HCT116 (cell line): Measurements from ENCODE around the gene MAP3K2. TPM values are rescaled to one million over a fixed set of nuclear protein-coding genes. Genes with fewer than 3 reads are reported as not detected.

Experiments used
- ATAC-seq: fragments of 200-7000 bp; cut with Tn5 transposase; 2 replicates; pipeline ENCODE4 v1.9.1; 2020; ENCODE audit warnings: mild to moderate bottlenecking, moderate library complexity
- BruUV-seq: library from RNA; stranded (reverse); fragments of 400-500 nt; replicated peaks from 2 replicates; lab custom pipeline; 2021; lab: Mats Ljungman, UMichigan
- CTCF ChIA-PET: fragments of 300-600 bp; sonication (Branson Sonifier 250); formaldehyde crosslinking; loops from one replicate; lab custom pipeline; 2021; ENCODE audit warnings: antibody characterized with exemption; lab: Charles Lee
- POLR2A ChIA-PET: fragments of 300-600, 350-600 bp; sonication (Branson Sonifier 250); formaldehyde crosslinking; loops from one replicate; lab custom pipeline; 2021; ENCODE audit warnings: antibody characterized with exemption; lab: Charles Lee
- RAD21 ChIA-PET, 2 experiments: fragments of 300-600 bp; sonication (Branson Sonifier 250); formaldehyde crosslinking; loops; one replicate each; lab custom pipeline; 2023; ENCODE audit warnings: low total read pairs in 2 of 2; ENCODE audit not compliant: uncharacterized antibody in 2 of 2, unreplicated experiment in 2 of 2, low non-redundant PET in 1 of 2; lab: Charles Lee
- DNase-seq: peaks from one replicate; pipeline ENCODE4 v3.0.0-alpha.2; 2010; ENCODE audit warnings: low read depth, low spot score
- H2AFZ ChIP-seq: fragments of 200-600 bp; shearing (Covaris generic), sonication (generic); 2 replicates; pipeline ENCODE4 v1.6.1; 2017; ENCODE audit warnings: low read depth, mixed run types, mixed read lengths, antibody characterized with exemption, low read length; ENCODE audit not compliant: poor library complexity, severe bottlenecking
- H3K27ac ChIP-seq: 2 replicates; pipeline ENCODE4 v1.5.1; 2012; ENCODE audit warnings: low read depth, low read length
- H3K27me3 ChIP-seq: fragments of 200-600 bp; sonication (generic); 2 replicates; pipeline ENCODE4 v1.6.1; 2016; ENCODE audit warnings: mixed run types, low read length, mixed read lengths; ENCODE audit not compliant: insufficient read depth
- H3K36me3 ChIP-seq, 2 experiments: fragments of 200-500 bp in 1 of 2; fragments of 200-600 bp in 1 of 2; sonication (Bioruptor generic) in 1 of 2; sonication (generic) in 1 of 2; 2 replicates each; pipeline versions ENCODE4 v1.5.1 to v1.6.1; 2014 to 2016; ENCODE audit warnings: low read length in 2 of 2, inconsistent platforms in 1 of 2, mixed read lengths in 1 of 2, mixed run types in 1 of 2; ENCODE audit not compliant: insufficient read depth in 2 of 2, control insufficient read depth in 1 of 2
- H3K4me1 ChIP-seq, 2 experiments: fragments of 200-600 bp in 1 of 2; sonication (generic) in 1 of 2; 2 replicates each; pipeline versions ENCODE4 v1.5.1 to v1.6.1; 2012 to 2017; ENCODE audit warnings: low read length in 2 of 2, inconsistent platforms in 1 of 2, mild to moderate bottlenecking in 1 of 2, mixed read lengths in 1 of 2, mixed run types in 1 of 2, moderate library complexity in 1 of 2; ENCODE audit not compliant: insufficient read depth in 2 of 2, control insufficient read depth in 1 of 2
- H3K4me2 ChIP-seq: fragments of 200-600 bp; sonication (generic); 2 replicates; pipeline ENCODE4 v1.6.1; 2017; ENCODE audit warnings: mixed run types, low read length, mixed read lengths
- H3K4me3 ChIP-seq, 2 experiments: fragments of 200-600 bp in 1 of 2; sonication (generic) in 1 of 2; replicated peaks in 1 of 2; 2 replicates each; pipeline ENCODE4 v1.5.1; 2011 to 2016; ENCODE audit warnings: low read length in 2 of 2, control low read depth in 1 of 2, low read depth in 1 of 2, mild to moderate bottlenecking in 1 of 2, mixed read lengths in 1 of 2, mixed run types in 1 of 2
- H3K79me2 ChIP-seq: fragments of 200-600 bp; sonication (generic); 2 replicates; pipeline ENCODE4 v1.6.1; 2017; ENCODE audit warnings: mild to moderate bottlenecking, mixed run types, low read length, moderate library complexity, mixed read lengths; ENCODE audit not compliant: insufficient read depth
- H3K9ac ChIP-seq: fragments of 200-600 bp; sonication (generic); 2 replicates; pipeline ENCODE4 v1.6.1; 2016; ENCODE audit warnings: low read length, mixed read lengths
- H3K9me2 ChIP-seq: fragments of 200-600 bp; sonication (generic), shearing (Covaris generic); 2 replicates; pipeline ENCODE4 v1.6.1; 2017; ENCODE audit warnings: mixed run types, mild to moderate bottlenecking, moderate library complexity; ENCODE audit not compliant: insufficient read depth
- H3K9me3 ChIP-seq, 2 experiments: fragments of 200-500 bp in 1 of 2; fragments of 200-600 bp in 1 of 2; sonication (Bioruptor generic) in 1 of 2; sonication (generic) in 1 of 2; 2 replicates each; pipeline ENCODE4 v1.6.1; 2014 to 2017; ENCODE audit warnings: low read length in 2 of 2, mixed read lengths in 2 of 2, inconsistent platforms in 1 of 2, low read depth in 1 of 2, mild to moderate bottlenecking in 1 of 2, mixed run types in 1 of 2, moderate library complexity in 1 of 2; ENCODE audit not compliant: control insufficient read depth in 1 of 2, insufficient read depth in 1 of 2
- H4K20me1 ChIP-seq: fragments of 200-600 bp; sonication (generic), shearing (Covaris generic); 2 replicates; pipeline ENCODE4 v1.6.1; 2017; ENCODE audit warnings: mixed run types, mild to moderate bottlenecking, moderate library complexity; ENCODE audit not compliant: insufficient read depth
- CEBPB ChIP-seq: IDR thresholded peaks from 2 replicates; pipeline ENCODE4 v1.6.1; 2012; ENCODE audit warnings: low read depth
- ELF1 ChIP-seq: IDR thresholded peaks from 2 replicates; pipeline ENCODE4 v1.6.1; 2012; ENCODE audit warnings: low read depth, borderline replicate concordance
- FOSL1 ChIP-seq: IDR thresholded peaks from 2 replicates; pipeline ENCODE4 v1.6.1; 2012; ENCODE audit warnings: low read depth
- POLR2AphosphoS5 ChIP-seq: IDR thresholded peaks from 2 replicates; pipeline ENCODE4 v1.6.1; 2011; ENCODE audit warnings: mild to moderate bottlenecking, low read depth, low read length, moderate library complexity
- RAD21 ChIP-seq: IDR thresholded peaks from 2 replicates; pipeline ENCODE4 v1.6.1; 2012; ENCODE audit warnings: low read depth, mild to moderate bottlenecking
- SP1 ChIP-seq: IDR thresholded peaks from 2 replicates; pipeline ENCODE4 v1.6.1; 2012; ENCODE audit warnings: low read depth
- TCF7L2 ChIP-seq: IDR thresholded peaks from 2 replicates; pipeline ENCODE4 v1.7.0; 2011; ENCODE audit warnings: borderline replicate concordance, inconsistent platforms; ENCODE audit not compliant: insufficient read depth, insufficient read length; ENCODE audit errors: extremely low read depth
- YY1 ChIP-seq: IDR thresholded peaks from 2 replicates; pipeline ENCODE4 v1.6.1; 2011; ENCODE audit warnings: low read length, low read depth, moderate library complexity, mild to moderate bottlenecking; ENCODE audit not compliant: insufficient replicate concordance; ENCODE audit errors: extremely low read depth
- ZFX ChIP-seq: fragments of 450-650 bp; IDR thresholded peaks from 2 replicates; pipeline ENCODE4 v1.6.1; 2017
- intact Hi-C: fragments of 100-400 bp; cut with micrococcal nuclease; formaldehyde crosslinking; loops from 2 replicates; pipeline ENCODE4 v1.10.0; 2022
- total RNA-seq: library from RNA; stranded (reverse); gene quantifications from one replicate; pipeline ENCODE4 v1.2.1, GENCODE V29; 2021; ENCODE audit not compliant: unreplicated experiment
- TF ChIP-seq, protein P1 (sequence below): IDR thresholded peaks from 2 replicates; pipeline ENCODE4 v1.6.1; 2012; ENCODE audit warnings: low read depth
- TF ChIP-seq, protein P2 (sequence below): IDR thresholded peaks from 2 replicates; pipeline ENCODE4 v1.6.1; 2012
- TF ChIP-seq, protein P3 (sequence below), 3 experiments: fragments of 200-600 bp in 1 of 3; sonication (generic) in 1 of 3; IDR thresholded peaks in 2 of 3; conservative IDR thresholded peaks in 1 of 3; 2 replicates each; pipeline ENCODE4 v1.5.1; 2012 to 2017; ENCODE audit warnings: low read depth in 2 of 3, low read length in 2 of 3, antibody characterized with exemption in 1 of 3, borderline replicate concordance in 1 of 3, control low read depth in 1 of 3, mild to moderate bottlenecking in 1 of 3, mixed read lengths in 1 of 3, mixed run types in 1 of 3, moderate library complexity in 1 of 3; ENCODE audit not compliant: insufficient read depth in 1 of 3

MAP3K2 gene
- total RNA-seq, 1 experiment from 2014 or later = 44.5 TPM

DNA sequence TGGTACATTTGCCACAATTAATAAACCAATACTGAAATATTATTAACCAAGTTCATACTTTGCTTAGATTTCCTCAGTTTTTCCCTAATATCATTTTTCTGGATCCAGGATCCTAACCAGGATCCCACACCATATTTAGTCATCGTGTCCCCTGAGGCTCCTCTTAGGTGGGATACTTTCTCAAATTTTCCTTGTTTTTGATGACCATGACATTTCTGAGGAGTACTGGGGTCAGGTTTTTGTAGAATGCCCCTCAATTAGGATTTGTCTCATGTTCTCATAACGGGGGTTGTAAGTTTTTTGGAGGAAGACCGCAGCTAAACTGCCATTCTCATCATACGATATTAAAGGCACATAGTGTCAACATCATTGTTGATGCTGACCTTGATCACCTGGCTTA, 78.3 kb downstream of the MAP3K2 start:
- Histone ChIP-seq H3K27me3 (no peaks in the 10 kb centered on the region), H3K9me3 (no peaks in the 10 kb centered on the region), H2AFZ (no peak overlapping the region), H3K4me2 (no peak overlapping the region), H3K4me3 (no peak overlapping the region), H3K27ac (no peak overlapping the region), H3K4me1 (no peaks in the 10 kb centered on the region), H3K36me3 (peaks cover 9 to 13% of the 10 kb centered on the region in 2 experiments; a peak in 2 of 4 replicates), H4K20me1 (no peaks in the 10 kb centered on the region), H3K9ac (no peak overlapping the region), H3K79me2 (no peaks in the 10 kb centered on the region), H3K9me2 (no peaks in the 10 kb centered on the region)
- ChIA-PET CTCF (no interaction called here), POLR2A (no interaction called here), RAD21 (no interaction called here)
- intact Hi-C loops = no loop called here
- no peak for ATAC-seq
- no TSS peak for BruUV-seq
- TF ChIP-seq TCF7L2 (no peak), SP1 (no peak), RAD21 (no peak), POLR2AphosphoS5 (no peak), CEBPB (no peak), YY1 (no peak), FOSL1 (no peak), ELF1 (no peak), ZFX (no peak)
- TF ChIP-seq, protein P1, sequence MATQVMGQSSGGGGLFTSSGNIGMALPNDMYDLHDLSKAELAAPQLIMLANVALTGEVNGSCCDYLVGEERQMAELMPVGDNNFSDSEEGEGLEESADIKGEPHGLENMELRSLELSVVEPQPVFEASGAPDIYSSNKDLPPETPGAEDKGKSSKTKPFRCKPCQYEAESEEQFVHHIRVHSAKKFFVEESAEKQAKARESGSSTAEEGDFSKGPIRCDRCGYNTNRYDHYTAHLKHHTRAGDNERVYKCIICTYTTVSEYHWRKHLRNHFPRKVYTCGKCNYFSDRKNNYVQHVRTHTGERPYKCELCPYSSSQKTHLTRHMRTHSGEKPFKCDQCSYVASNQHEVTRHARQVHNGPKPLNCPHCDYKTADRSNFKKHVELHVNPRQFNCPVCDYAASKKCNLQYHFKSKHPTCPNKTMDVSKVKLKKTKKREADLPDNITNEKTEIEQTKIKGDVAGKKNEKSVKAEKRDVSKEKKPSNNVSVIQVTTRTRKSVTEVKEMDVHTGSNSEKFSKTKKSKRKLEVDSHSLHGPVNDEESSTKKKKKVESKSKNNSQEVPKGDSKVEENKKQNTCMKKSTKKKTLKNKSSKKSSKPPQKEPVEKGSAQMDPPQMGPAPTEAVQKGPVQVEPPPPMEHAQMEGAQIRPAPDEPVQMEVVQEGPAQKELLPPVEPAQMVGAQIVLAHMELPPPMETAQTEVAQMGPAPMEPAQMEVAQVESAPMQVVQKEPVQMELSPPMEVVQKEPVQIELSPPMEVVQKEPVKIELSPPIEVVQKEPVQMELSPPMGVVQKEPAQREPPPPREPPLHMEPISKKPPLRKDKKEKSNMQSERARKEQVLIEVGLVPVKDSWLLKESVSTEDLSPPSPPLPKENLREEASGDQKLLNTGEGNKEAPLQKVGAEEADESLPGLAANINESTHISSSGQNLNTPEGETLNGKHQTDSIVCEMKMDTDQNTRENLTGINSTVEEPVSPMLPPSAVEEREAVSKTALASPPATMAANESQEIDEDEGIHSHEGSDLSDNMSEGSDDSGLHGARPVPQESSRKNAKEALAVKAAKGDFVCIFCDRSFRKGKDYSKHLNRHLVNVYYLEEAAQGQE = no peak
- TF ChIP-seq, protein P2, sequence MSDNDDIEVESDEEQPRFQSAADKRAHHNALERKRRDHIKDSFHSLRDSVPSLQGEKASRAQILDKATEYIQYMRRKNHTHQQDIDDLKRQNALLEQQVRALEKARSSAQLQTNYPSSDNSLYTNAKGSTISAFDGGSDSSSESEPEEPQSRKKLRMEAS = no peak
- TF ChIP-seq, protein P3, sequence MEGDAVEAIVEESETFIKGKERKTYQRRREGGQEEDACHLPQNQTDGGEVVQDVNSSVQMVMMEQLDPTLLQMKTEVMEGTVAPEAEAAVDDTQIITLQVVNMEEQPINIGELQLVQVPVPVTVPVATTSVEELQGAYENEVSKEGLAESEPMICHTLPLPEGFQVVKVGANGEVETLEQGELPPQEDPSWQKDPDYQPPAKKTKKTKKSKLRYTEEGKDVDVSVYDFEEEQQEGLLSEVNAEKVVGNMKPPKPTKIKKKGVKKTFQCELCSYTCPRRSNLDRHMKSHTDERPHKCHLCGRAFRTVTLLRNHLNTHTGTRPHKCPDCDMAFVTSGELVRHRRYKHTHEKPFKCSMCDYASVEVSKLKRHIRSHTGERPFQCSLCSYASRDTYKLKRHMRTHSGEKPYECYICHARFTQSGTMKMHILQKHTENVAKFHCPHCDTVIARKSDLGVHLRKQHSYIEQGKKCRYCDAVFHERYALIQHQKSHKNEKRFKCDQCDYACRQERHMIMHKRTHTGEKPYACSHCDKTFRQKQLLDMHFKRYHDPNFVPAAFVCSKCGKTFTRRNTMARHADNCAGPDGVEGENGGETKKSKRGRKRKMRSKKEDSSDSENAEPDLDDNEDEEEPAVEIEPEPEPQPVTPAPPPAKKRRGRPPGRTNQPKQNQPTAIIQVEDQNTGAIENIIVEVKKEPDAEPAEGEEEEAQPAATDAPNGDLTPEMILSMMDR (IDR thresholded peaks at IDR 0.05 in 2 of 3, conservative IDR thresholded peaks at IDR 0.05 in 1 of 3; ENCODE audit: borderline replicate concordance in 1 of 3, insufficient read depth in 1 of 3, low read depth in 2 of 3, low read length in 2 of 3) = no peak
- no peak for DNase-seq
